Activated CD4-positive, alpha-beta T cell treated with anti-CD3 and anti-CD28 coated beads, Interleukin-2, amount 50 U/mL, for 4 hours (primary cell): Measurements from ENCODE around the gene PCDHGB3.
"Not testable (repeated sequence)": the region's sequence is repeated elsewhere in the genome, so short reads cannot be mapped to it uniquely, and the experiment has no call there.

Experiments
- DNase-seq, 2 experiments: peaks; one replicate each; pipeline ENCODE4 v3.0.0-alpha.2; 2020

The PCDHGB3 gene

GRCh38 chr5:141359790-141360426 is 10.1 kb upstream of the PCDHGB3 start, which contains the start of gene PCDHGB2:
PCDHGB2 (plus strand) TSS chr5:141359994; CDS start chr5:141360136, 142 bp downstream.
- no peak for DNase-seq

- no peak for DNase-seq
These were observed 9.4 kb upstream of the PCDHGB3 start for GRCh38 chr5:141360685-141361084.

GRCh38 chr5:141362719-141363118 is 7.3 kb upstream of the PCDHGB3 start:
- no peak for DNase-seq

GRCh38 chr5:141363952-141364660 is 5.9 kb upstream of the PCDHGB3 start, which contains the start of gene PCDHGA5:
PCDHGA5 (plus strand) TSS chr5:141364162; CDS start chr5:141364331, 169 bp downstream.
- DNase-seq, result no peak

GRCh38 chr5:141366016-141366896 is 3.8 kb upstream of the PCDHGB3 start:
- no peak for DNase-seq

GRCh38 chr5:141371572-141372475 is 1.8 kb downstream of the PCDHGB3 start:
- no peak for DNase-seq

GRCh38 chr5:141373673-141374317 is 3.8 kb downstream of the PCDHGB3 start, which contains the start of gene PCDHGA6:
PCDHGA6 (plus strand) TSS chr5:141373891; CDS start chr5:141374084, 193 bp downstream.
- DNase-seq, result no peak

- no peak for DNase-seq
These were observed 4.6 kb downstream of the PCDHGB3 start for GRCh38 chr5:141374627-141375026.

GRCh38 chr5:141375444-141376155 is 5.6 kb downstream of the PCDHGB3 start:
- DNase-seq, result not testable (repeated sequence)

- no peak for DNase-seq
These were observed 12.6 kb downstream of the PCDHGB3 start, which contains the start of gene PCDHGA7 for GRCh38 chr5:141382469-141383294. PCDHGA7 (plus strand) TSS chr5:141382742; CDS start chr5:141382900, 158 bp downstream.

GRCh38 chr5:141383345-141383744 is 13.3 kb downstream of the PCDHGB3 start:
- no peak for DNase-seq

- no peak for DNase-seq
These were observed 14.6 kb downstream of the PCDHGB3 start for GRCh38 chr5:141384471-141385267.

GRCh38 chr5:141387557-141388311 is 17.7 kb downstream of the PCDHGB3 start, which contains the start of gene PCDHGB4:
PCDHGB4 (plus strand) TSS chr5:141387698; CDS start chr5:141387885, 187 bp downstream.
- not testable (repeated sequence) for DNase-seq

GRCh38 chr5:141388661-141389060 is 18.6 kb downstream of the PCDHGB3 start:
- DNase-seq, result no peak

- no peak for DNase-seq
These were observed 19.4 kb downstream of the PCDHGB3 start for GRCh38 chr5:141389153-141390042.

GRCh38 chr5:141392429-141393198 is 22.6 kb downstream of the PCDHGB3 start, which contains the start of gene PCDHGA8:
PCDHGA8 (plus strand) TSS chr5:141392633; CDS start chr5:141392814, 181 bp downstream.
- DNase-seq, result no peak
